GM19455 (cell line): ENCODE data around the gene ZYG11B.
"Not testable (repeated sequence)": the region's sequence is repeated elsewhere in the genome, so short reads cannot be mapped to it uniquely, and the experiment has no call there.

Experiments used
- ATAC-seq: cut with Tn5 transposase; IDR thresholded peaks from one replicate; pipeline ENCODE4 v1.9.1; 2021; ENCODE audit not compliant: unreplicated experiment

Gene ZYG11B

DNA sequence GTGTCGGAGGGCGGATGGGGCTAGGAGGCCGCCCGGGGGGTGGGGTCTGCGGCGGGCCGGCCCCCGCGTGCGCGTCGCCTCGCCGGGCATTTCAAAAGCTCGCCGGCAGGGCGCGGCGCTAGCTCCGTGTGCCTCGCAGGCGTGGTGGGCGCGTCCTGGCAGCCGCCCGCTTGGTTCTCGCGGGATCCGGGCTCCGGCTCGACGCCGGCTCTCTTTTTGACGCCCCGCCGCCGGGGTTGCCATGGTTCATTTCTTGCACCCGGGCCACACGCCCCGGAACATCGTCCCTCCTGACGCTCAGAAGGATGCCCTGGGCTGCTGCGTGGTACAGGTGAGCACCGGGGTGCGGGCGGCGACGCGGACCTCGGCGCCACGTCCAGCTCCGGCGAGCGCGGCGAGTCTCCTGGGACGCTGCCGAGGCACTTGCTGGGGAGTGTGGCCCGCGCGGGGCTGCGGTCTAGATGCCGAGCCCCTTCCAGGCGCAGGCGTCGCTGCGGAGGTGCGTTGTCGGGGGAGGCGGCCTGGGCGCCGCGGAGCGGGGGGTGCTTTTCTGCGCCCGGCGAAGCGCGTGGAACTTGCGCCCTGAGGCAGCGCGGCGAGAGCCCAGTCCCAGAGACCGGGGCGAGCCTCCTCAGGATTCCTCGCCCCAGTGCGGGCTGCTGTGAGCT is 116.5 kb downstream of the ZYG11B start, which contains the start of gene ZYG11A:
Gene ZYG11A (plus strand): TSS at position 118 of the 668 bp plus-strand sequence. CDS start 124 bp downstream, at position 242.
- peak; percentile 80 for ATAC-seq

DNA sequence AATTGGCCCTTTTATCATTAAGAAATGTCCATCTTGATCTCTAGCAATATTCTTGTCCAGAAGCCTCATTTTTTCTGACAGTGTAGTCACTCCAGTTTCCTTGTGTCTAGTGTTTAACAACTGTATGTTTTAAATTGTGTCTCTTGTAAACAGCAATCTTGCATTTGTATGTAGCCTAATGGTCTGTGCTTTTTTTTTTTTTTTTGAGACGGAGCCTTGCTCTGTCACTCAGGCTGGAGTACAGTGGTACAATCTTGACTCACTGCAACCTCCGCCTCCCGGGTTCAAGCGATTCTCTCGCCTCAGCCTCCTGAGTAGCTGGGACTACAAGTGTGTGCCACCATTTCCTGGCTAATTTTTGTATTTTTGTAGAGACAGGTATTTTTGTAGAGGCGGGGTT is 118.9 kb downstream of the ZYG11B start:
- not testable (repeated sequence) for ATAC-seq

DNA sequence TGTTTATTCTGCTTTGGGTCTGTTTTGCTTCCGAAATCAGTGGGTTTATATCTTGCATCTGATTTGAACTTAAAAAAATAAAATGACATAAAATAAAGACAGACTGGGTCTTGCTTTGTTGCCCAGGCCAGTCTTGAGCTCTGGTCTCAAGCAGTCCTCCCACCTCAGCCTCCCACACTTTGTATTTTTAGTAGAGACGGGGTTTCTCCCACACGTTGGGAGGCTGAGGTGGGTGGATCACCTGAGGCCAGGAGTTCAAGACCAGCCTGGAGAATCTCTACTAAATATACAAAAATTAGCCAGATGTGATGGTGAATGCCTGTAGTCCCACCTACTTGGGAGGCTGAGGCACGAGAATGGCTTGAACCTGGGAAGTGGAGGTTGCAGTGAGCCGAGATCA is 122.2 kb downstream of the ZYG11B start:
- ATAC-seq: no peak

DNA sequence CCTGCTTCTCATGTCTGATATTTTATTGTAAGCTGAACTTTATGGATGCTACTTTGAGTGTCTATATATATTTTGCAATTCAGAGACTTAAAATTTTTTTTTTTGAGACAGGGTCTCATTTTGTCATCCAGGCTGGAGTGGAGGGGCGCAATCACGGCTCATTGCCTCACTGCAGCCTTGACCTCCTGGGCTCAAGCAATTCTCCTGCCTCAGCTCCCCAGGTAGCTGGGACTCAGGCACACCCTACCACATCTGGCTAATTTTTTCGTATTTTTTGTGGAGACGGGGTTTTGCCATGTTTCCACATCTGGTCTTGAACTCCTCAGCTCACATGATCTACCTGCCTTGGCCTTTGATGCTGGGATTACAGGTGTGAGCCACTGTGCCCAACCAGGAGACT is 124.7 kb downstream of the ZYG11B start:
- no peak for ATAC-seq

DNA sequence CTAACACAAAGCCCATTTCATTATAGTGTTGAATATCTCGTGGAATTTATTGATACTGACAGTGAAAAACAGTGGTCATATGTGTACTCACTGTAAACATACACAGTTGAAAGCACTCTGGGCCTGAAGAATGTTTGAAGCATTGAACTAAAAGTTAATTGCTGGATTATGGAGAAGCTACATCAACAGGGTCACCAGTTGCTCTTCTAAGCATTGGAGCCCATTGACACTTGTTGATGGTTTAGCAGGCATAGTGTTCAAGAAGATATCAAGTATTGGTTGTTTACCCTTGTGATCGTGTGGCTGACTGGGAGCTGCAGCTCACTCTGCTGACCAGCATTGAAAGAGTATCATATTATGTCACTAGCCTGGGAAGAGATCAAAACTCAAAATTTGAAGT is 126.6 kb downstream of the ZYG11B start:
- ATAC-seq: no peak

DNA sequence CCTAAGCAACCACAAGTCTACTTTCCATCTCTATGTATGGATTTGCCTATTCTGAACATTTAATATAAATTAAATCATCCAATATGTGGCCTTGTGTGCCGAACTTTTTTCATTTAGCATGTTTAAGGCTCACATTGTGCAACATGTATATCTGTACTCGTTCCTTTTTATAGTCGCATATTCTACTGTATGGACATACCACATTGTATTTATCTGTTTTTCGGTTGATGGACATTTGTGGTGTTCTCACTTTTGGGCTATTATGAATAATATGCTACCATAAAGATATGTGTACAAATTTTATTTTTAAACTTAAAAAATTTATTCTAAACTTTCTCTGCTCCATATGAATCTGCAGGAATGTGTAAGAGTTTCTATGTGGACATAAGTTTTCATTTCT is 129.3 kb downstream of the ZYG11B start:
- ATAC-seq: no peak

DNA sequence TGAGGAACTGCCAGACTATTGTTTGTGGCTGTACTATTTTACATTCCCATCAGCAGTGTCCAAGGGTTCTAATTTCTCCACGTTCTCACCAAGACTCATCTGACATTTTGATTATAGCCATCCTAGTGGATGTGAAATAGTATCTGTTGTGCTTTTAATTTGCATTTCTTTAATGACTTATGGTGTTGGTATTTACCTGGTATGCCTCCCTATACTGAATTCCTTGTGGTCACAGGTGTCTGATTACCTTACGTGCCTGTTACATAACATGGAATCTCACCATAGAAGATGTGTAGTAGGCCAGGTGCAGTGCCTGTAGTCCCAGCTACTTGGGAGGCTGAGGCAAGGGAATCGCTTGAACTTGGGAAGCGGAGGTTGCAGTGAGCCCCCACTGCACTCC is 129.8 kb downstream of the ZYG11B start:
- no peak for ATAC-seq

DNA sequence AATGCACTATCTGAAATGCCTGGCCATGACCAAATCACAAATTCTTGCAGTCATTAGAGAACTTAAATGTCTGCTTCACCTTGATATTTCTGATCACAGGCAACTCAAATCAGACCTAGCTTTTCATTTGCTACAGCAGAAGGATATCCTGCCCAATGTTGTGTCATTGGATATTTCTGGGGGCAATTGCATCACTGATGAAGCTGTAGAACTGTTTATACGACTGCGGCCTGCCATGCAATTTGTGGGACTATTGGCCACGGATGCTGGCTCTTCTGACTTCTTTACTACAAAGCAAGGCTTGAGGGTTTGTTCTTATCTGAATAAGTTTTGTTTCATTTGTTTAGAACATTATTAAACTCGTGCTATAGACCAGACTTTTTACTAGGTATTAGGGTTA is 131.2 kb downstream of the ZYG11B start:
- no peak for ATAC-seq

DNA sequence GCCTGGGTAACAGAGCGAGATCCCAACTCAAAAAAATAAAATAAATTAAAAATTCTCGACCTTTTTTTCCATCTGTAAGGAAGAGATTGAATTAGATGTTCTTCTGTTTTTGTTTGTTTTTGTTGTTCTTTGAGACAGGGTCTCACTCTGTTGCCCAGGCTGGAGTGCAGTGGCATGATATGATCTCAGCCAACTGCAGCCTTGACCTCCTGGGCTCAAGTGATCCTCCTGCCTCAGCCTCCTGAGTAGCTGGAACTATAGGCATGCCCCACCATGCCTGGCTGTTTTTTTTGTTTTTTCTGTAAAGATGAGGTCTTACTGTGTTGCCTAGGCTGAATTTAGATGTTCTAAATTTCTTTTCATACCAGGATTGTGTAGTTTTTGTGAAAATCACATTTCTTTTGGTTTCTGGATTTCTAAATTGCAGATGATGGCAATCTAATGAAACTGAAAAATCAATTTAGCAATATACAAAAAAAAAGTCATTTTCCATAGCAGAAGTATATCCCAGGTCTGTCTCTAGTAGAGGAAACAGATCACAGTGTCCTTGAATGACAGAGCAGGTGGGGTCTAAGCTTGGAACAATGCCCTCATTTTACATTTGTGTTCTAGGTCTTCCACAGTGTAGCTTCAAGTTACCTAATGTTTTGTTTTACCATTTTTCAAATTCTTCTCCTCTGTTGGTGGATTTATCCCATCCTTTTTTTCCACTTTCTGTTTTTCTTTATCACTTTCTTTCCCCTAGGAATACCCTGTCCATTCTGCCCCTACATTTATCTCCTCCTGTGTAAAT is 136.6 kb downstream of the ZYG11B start:
- no peak for ATAC-seq

DNA sequence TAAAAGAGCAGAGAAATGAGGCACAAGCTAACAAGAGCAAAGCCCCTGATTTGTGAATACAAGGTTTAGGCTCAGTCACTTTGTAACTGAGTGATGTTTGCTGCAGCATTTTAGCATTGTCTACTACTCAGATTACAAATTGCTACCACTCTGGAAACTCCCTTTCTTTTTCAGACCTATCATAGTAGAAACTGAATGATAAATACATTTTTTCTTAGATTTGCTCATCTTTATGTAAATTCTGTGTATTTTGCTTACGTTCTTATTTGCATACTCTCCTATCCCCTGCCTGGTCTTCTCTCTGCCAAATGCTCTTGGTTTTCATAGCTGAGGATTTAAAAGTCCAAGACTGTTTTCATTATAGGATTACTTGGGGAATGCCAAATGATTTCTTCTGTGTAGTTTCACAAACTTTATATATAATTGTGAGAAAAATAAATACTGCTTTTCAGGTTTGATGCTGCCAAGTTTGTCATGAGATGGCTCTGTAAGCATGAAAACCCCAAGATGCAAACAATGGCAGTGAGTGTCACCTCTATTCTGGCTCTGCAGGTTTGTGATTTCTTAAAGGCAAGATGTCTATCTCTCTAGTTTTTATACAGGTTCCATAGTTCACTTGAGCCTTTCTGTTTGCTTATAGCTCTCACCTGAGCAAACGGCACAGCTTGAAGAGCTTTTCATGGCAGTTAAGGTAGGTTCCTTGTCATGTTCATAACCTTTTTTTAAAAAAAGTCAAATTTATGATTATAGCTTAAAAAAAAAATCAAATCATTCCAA is 141.0 kb downstream of the ZYG11B start:
- ATAC-seq: peak; percentile 80

DNA sequence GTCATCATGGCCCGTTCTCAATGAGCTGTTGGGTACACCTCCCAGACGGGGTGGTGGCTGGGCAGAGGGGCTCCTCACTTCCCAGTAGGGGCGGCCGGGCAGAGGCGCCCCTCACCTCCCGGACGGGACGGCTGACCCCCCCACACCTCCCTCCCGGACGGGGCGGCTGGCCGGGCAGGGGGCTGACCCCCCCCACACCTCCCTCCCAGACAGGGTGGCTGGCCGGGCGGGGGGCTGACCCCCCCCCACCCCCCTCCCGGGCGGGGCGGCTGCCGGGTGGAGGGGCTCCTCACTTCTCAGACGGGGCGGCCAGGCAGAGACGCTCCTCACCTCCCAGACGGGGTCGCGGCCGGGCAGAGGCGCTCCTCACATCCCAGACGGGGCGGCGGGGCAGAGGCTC is 143.5 kb downstream of the ZYG11B start:
- ATAC-seq: not testable (repeated sequence)

DNA sequence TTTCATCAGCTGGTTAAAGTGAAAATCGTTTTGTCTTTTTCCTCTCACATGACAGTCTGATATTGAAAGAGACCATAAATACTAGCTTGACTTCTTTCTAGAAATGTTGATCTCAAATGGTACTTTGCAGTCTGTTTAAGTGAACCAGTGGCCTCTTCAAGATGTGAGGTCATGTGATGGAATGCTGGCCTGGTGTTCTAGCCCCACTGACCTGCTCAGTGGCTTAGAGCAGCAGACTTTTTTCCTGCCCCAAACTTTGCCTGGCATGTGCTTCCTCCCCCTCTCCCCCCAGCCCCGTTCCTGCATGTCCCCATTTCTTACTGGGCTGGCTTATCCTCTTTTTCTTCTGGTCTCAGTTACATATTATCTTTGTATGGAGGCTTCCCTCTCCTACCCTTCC is 150.6 kb downstream of the ZYG11B start:
- ATAC-seq: no peak
